GM19372 (cell line): ENCODE data around the gene RNF103.
"Not testable (repeated sequence)": the region's sequence is repeated elsewhere in the genome, so short reads cannot be mapped to it uniquely, and the experiment has no call there.

Experiments used
- ATAC-seq: cut with Tn5 transposase; IDR thresholded peaks from one replicate; pipeline ENCODE4 v1.9.1; 2021; ENCODE audit warnings: mild to moderate bottlenecking, low read depth, moderate library complexity; ENCODE audit not compliant: unreplicated experiment

RNF103 gene

GRCh38 chr2:86625096-86625495, 1.4 kb upstream of the RNF103 start:
- no peak for ATAC-seq

DNA sequence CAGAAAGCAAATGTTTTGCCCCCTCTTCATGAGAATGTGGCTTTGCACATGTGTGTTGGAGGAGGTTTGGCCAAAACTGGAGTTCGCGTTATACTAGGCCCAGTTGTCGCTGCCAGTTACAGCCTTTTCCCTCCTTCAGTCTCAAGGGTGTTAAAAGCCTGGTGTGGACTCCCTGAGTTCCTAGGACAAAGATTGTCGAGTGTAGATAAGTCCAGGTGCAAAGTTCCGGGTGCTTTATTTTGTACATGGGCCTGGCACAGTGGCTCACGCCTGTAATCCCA, 542 bp upstream of the RNF103 start:
- no peak for ATAC-seq

GRCh38 chr2:86623043-86623493, 597 bp downstream of the RNF103 start:
- peak; percentile 45 for ATAC-seq

DNA sequence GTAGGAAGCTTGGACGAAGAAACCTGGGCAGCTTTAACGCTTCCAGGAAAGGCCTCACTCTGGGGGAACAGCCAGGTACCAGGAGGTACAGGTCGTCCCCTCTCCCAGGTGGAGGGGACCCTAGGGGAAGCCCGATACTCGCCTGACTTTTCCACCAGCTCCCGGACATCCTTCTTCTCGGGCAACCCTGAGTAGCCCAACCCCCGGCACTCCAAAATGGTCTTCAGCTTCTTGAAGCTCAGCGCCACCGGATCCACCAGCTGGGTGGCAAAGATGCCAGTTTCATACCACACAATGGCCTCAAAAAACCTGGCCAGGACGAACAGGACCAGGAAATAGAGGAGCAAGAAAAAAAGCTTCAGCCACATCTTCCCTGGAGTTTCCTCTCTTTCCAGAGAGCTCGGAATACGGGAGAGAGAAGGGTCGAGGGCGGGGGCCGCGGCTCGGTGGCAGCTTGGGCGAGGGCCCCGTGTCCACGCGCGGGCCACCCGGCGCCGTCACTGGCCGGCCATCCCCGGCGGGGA, 1.1 kb downstream of the RNF103 start:
- ATAC-seq: no peak

- no peak for ATAC-seq
These were observed 2.3 kb downstream of the RNF103 start for GRCh38 chr2:86621280-86621943.

GRCh38 chr2:86617738-86618137, 5.9 kb downstream of the RNF103 start:
- peak; percentile 62 for ATAC-seq

DNA sequence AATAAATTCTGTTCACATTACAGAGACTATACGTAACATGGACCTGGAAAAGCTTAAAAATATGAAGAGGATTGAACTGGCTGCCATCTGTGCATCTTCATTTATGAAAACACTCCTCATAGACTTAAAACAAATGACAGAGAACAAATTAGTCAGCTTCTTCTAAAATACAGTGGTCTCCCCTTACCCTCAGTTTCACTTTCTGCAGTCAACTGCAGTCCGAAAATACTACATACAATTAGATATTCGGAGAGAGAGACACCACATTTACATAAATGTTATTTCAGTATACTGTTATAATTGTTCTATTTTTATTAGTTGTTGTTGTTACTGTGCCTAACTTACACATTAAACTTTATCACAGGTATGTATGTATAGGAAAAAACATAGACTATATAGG, 6.5 kb downstream of the RNF103 start:
- ATAC-seq: no peak

GRCh38 chr2:86616502-86616901, 7.2 kb downstream of the RNF103 start:
- no peak for ATAC-seq

GRCh38 chr2:86615596-86615995, 8.1 kb downstream of the RNF103 start:
- no peak for ATAC-seq

DNA sequence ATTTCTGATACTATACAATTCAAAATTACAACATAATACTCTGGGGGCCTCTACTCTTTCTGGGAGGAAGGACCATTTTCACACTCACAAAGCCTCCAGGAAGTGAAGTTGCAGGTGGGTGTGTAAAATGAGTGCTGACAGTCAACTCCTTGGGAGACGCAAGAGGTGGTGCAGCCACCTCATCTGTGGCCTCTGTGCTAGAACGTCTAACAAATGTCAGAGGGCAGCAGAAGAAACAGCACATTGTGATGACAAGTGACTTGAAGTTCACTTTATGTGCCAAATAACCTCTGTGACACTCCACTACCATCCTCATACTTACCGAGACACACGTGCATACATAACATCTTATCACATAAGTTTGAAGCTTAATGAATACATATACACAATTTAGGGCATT, 10.2 kb downstream of the RNF103 start:
- no peak for ATAC-seq

DNA sequence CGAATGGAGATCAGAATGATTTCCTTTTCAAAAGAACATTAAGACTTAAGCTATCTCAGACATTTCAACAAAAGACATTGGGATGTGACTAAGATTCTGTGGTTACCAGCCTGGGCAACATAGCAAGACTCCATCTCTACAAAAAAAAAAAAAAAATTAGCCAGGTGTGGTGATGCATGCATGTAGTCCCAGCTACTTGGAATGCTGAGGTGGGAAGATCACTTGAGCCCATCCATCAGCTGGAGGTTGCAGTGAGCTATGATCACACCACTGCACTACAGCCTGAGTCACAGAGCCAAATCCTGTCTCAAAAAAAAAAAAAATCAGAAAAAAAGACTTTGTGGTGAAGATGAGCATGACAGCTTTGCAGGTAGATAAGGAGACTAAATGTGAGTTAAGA, 12.8 kb downstream of the RNF103 start:
- ATAC-seq: no peak

DNA sequence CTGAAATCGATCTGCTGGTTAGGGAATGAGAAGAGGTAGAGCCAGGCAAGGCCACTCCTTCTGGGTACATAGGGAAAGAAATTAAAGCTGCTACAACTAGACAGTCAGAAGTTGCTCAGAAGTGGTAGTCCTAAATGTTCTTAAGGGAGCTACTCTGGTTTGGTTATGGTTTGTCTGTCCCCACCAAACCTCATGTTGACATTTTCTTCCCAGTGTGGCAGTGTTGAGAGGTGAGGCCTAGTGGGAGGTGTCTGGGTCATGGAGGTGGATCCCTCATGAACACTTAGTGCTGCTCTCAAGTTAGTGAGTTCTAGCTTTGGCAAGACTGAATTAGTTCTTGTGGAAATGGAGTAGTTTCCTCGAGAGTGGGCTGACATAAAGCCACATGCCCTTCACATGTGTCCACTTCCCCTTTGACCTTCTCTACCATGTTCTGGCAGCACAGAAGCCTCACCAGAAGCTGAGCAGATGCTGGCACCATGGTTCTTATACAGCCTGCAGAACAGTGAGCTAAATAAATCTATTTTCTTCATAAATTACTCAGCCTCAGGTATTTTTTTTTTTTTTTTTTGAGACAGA, 14.7 kb downstream of the RNF103 start:
- no peak for ATAC-seq

GRCh38 chr2:86603905-86604304, 19.8 kb downstream of the RNF103 start:
- no peak for ATAC-seq

GRCh38 chr2:86598966-86599365, 24.7 kb downstream of the RNF103 start:
- ATAC-seq: no peak

GRCh38 chr2:86596118-86596517, 27.5 kb downstream of the RNF103 start:
- ATAC-seq: no peak

DNA sequence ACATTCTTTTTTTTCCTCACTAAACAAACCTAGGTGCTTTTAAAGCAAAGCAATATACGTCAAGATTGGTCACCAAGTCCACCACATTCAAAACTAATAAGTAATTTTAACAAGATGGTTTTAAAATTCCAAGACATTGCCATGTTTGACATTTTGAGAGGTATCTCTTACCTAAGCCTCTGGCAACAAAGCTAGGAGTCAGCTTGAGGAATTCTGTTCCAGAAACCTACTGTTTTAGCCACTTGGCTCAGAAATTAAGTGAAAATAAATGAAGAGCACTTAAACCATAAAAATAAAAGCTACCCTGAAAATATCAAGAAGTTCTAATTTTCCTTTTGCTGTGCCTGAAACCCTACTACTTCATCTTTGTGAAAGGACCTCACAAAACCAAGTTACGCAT, 30.4 kb downstream of the RNF103 start:
- no peak for ATAC-seq

DNA sequence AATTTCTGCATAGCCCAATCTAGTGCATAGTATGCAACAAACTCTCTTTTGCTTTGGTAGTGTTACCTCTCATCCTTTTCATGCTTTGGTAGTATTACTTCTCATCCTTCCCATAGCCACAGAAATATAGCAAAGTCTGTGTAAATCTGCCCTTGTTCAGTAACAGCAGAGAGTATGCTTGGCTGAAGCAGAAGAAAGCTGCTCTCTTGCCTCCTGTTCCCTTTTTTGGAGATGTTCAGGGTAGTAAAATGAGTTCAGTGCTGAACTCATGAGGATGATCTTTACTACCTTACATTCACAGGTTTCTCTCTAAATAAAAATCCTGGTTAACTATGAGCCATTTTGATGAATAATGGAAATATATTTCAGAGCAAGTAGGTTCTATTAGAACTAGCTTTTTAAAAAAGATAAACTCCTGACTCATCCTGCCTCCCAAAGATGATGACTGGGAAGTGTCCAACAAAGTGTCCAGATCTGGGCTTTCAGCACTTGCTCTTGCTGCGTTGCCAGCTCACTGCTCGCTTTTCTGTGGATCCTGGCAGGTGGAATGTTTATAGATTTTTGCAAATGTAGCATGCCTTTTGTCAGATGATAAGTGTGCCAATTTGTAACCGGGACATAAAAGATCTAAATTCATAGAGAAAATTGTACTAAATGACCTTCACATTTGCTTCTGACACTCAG, 31.0 kb downstream of the RNF103 start:
- ATAC-seq: no peak

DNA sequence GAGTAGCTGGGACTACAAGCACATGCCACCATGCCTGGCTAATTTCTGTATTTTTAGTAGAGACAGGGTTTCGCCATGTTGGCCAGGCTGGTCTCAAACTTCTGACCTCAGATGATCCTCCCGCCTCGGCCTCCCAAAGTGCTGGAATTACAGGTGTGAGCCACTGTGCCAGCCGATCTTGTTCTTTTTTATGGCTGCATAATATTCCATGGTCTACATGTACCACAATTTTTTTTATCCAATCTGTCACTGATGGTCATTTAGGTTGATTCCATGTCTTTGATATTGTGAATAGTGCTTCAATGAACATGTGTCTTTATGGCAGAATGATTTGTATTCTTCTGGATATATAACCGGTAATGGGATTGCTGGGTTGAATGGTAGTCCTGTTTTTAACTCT, 34.0 kb downstream of the RNF103 start:
- not testable (repeated sequence) for ATAC-seq

DNA sequence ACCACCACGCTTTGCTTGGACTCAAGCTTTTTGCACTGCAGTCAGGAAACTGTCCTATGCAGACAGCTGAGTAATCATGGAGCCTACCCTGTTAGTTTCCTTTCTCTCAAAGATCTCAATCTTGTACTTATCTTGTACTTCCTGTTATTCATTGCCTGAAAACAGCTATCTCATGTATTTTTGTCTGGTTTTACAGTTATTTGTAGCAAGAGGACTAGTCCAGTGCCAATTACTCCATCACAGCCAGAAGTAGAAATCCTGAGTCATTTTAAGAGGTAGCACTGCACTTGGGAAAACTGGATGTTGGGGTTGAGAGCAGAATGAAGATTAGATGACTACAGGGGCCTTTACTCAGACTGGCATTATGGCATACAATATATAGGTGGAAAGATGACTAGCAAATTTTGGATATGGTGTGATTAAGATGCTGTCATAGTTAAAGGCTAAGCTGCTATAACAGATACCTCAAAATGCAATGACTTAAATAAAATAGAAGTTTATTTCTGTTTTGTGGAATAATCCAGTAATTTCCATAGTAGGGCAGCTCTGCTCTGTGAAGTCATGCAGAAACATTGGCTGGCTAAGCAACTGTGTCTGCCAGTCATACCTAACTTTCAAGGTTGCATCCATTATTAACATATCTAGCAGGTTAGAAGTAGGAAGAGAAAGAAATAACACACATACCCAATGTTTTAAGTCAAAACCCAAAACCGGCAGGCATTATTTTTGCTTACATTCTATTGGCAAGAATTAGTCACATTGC, 39.3 kb downstream of the RNF103 start:
- ATAC-seq: no peak

GRCh38 chr2:86580560-86580959, 43.1 kb downstream of the RNF103 start:
- ATAC-seq: no peak

DNA sequence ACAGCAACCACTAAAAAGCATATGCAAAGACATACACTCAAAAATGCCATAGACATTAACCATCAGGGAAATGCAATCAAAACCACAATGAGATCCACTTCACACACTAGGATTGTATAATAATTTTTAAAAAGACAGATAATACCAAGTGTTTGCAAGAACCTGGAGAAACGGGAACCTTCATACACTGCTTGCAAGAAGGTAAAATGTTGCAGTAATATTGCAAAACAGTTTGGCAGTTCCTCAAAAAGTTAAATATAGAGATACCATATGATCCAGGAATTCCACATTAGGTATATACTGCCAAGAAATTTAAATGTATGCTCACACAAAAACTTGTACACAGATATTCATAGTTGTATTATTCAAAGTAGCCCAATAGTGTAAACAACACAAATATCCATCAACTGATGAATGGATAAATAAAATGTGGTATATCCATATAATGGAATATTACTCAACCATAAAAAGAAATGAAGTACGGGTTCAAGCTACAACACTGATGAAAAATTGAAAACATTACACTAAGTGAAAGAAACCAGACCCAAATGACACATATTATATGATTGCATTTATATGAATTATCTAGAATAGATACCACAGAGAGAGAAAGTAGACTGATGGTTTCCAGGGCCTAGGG, 45.7 kb downstream of the RNF103 start:
- ATAC-seq: no peak
